Nephron progenitor cell (in vitro differentiated cells): ENCODE data around the gene DIS3L2.

Experiments
- DNase-seq: peaks from one replicate; pipeline ENCODE4 v3.0.0; 2021
- H3K27ac Mint-ChIP-seq: 2 replicates; pipeline ENCODE4 v1.8.0; 2021; ENCODE audit warnings: mild to moderate bottlenecking, moderate library complexity, mixed read lengths
- H3K27me3 Mint-ChIP-seq: 2 replicates; pipeline ENCODE4 v1.8.0; 2021; ENCODE audit warnings: mild to moderate bottlenecking, low read depth, mixed read lengths; ENCODE audit not compliant: poor library complexity
- H3K36me3 Mint-ChIP-seq: 2 replicates; pipeline ENCODE4 v1.8.0; 2021; ENCODE audit warnings: low read depth, mixed read lengths
- H3K4me1 Mint-ChIP-seq: 2 replicates; pipeline ENCODE4 v1.8.0; 2021; ENCODE audit warnings: mixed read lengths
- H3K4me3 Mint-ChIP-seq: 2 replicates; pipeline ENCODE4 v1.8.0; 2021; ENCODE audit warnings: mild to moderate bottlenecking, moderate library complexity, mixed read lengths
- H3K9me3 Mint-ChIP-seq: 2 replicates; pipeline ENCODE4 v1.8.0; 2021; ENCODE audit warnings: mild to moderate bottlenecking, moderate library complexity, mixed read lengths
- TF ChIP-seq, protein P1 (sequence below): fragments of 200-600 bp; sonication (generic); IDR thresholded peaks from 2 replicates; pipeline ENCODE4 v1.5.0; 2021; ENCODE audit warnings: antibody characterized with exemption

The DIS3L2 gene

GRCh38 chr2:232085826-232086425 is 124.4 kb downstream of the DIS3L2 start:
- TF ChIP-seq, protein P1, sequence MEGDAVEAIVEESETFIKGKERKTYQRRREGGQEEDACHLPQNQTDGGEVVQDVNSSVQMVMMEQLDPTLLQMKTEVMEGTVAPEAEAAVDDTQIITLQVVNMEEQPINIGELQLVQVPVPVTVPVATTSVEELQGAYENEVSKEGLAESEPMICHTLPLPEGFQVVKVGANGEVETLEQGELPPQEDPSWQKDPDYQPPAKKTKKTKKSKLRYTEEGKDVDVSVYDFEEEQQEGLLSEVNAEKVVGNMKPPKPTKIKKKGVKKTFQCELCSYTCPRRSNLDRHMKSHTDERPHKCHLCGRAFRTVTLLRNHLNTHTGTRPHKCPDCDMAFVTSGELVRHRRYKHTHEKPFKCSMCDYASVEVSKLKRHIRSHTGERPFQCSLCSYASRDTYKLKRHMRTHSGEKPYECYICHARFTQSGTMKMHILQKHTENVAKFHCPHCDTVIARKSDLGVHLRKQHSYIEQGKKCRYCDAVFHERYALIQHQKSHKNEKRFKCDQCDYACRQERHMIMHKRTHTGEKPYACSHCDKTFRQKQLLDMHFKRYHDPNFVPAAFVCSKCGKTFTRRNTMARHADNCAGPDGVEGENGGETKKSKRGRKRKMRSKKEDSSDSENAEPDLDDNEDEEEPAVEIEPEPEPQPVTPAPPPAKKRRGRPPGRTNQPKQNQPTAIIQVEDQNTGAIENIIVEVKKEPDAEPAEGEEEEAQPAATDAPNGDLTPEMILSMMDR = no peak
- Mint-ChIP-seq H3K4me1 (no peaks in the 10 kb centered on the region), H3K9me3 (peaks cover 13% of the 10 kb centered on the region), H3K27ac (no peak overlapping the region), H3K4me3 (no peak overlapping the region), H3K36me3 (peaks cover 46% of the 10 kb centered on the region), H3K27me3 (no peaks in the 10 kb centered on the region)
- no peak for DNase-seq

DNA sequence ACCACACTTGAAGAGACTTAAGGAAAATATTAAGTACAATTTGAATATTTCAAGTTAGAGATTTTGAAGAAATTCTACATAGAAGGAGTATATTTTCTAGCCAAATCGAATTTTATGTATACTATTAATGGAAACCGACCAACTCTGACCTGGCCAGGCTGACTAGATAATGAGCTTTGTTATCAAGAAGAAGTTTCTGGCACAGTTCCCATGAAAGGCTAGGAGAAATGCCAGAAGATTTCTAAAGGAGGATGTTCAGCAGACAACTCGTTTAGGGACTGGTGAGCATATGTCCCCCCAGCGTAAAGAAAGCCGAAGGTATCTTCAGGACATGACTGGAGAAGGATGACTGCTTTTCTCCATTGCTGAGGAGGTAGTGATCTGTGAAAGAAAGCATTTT is 127.3 kb downstream of the DIS3L2 start:
- H3K36me3 Mint-ChIP-seq = peaks cover 56% of the 10 kb centered on the region
- H3K27me3 Mint-ChIP-seq = no peaks in the 10 kb centered on the region
- no peak overlapping the region for H3K27ac Mint-ChIP-seq
- H3K9me3 Mint-ChIP-seq = peaks cover 22% of the 10 kb centered on the region
- no peak overlapping the region for H3K4me3 Mint-ChIP-seq
- no peak for DNase-seq
- TF ChIP-seq, protein P1 = no peak
- H3K4me1 Mint-ChIP-seq = no peaks in the 10 kb centered on the region

DNA sequence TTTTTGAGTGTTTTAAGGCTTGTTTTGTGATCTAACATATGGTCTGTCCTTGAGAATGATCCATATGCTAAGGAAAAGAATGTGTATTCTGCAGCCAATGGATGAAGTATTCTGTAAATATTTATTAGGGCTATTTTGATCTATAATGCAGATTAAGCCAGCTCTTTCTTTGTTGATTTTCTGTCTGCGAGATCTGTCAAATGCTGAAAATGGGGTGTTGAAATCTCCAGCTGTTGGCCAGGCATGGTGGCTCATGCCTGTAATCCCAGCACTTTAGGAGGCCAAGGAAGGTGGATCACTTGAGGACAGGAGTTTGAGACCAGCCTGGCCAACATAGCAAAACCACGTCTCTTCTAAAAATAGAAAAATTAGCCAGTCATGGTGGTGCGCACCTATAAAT is 132.7 kb downstream of the DIS3L2 start:
- Mint-ChIP-seq H3K36me3 (peaks cover 96% of the 10 kb centered on the region), H3K27me3 (no peaks in the 10 kb centered on the region), H3K4me3 (no peak overlapping the region), H3K9me3 (peaks cover 70% of the 10 kb centered on the region), H3K4me1 (no peaks in the 10 kb centered on the region), H3K27ac (no peak overlapping the region)
- no peak for DNase-seq
- TF ChIP-seq, protein P1 = no peak

DNA sequence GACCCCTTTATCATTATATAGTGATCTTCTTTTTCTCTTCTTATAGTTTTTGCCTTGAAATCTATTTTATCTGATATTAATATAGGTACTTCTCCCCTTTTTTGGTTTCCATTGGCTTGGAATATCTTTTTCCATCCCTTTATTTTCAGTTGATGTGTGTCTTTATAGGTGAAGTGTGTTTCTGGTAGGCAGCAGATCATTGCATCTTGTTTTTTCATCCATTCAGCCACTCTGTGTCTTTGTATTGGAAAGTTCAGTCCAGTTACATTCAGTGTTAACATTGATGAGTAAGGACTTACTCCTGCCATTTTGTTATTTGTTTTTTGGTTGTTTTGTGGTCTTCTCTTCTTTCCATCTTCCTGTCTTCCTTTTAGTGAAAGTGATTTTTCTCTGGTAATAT is 133.4 kb downstream of the DIS3L2 start:
- no peak for DNase-seq
- Mint-ChIP-seq H3K4me3 (no peak overlapping the region), H3K36me3 (peaks cover 94% of the 10 kb centered on the region), H3K9me3 (peaks cover 75% of the 10 kb centered on the region), H3K27ac (no peak overlapping the region), H3K4me1 (no peaks in the 10 kb centered on the region), H3K27me3 (no peaks in the 10 kb centered on the region)
- TF ChIP-seq, protein P1 = no peak

- Mint-ChIP-seq H3K4me3 (no peak overlapping the region), H3K27ac (no peak overlapping the region), H3K36me3 (peaks cover 81% of the 10 kb centered on the region), H3K9me3 (peaks cover 73% of the 10 kb centered on the region), H3K4me1 (no peaks in the 10 kb centered on the region), H3K27me3 (no peaks in the 10 kb centered on the region)
- no peak for DNase-seq
- TF ChIP-seq, protein P1 = no peak
Measured at GRCh38 chr2:232097260-232097659, 135.7 kb downstream of the DIS3L2 start.

GRCh38 chr2:232097758-232098157 is 136.2 kb downstream of the DIS3L2 start:
- H3K4me3 Mint-ChIP-seq = no peak overlapping the region
- H3K27ac Mint-ChIP-seq = no peak overlapping the region
- peaks cover 76% of the 10 kb centered on the region for H3K36me3 Mint-ChIP-seq
- no peaks in the 10 kb centered on the region for H3K27me3 Mint-ChIP-seq
- no peaks in the 10 kb centered on the region for H3K4me1 Mint-ChIP-seq
- TF ChIP-seq, protein P1 = no peak
- DNase-seq = no peak
- H3K9me3 Mint-ChIP-seq = peaks cover 68% of the 10 kb centered on the region
